ENCODE results near the gene UBA6. TPM values are rescaled to one million over a fixed set of nuclear protein-coding genes. Genes with fewer than 3 reads are reported as not detected.
A peak's percentile ranks its signal among the peaks of the same experiment; 100 is the strongest.

UBA6 gene
- total and polyA plus RNA-seq, 9 of the 15 experiments (the other 6 are each of a cell fraction or from before 2014, with no cell fraction given), result 22.9 to 139 (median 94.6) TPM

GRCh38 chr4:67702166-67702565 lies 1.2 kb upstream of the UBA6 start (continued):
- peak; percentile 65 for TF ChIP-seq ZNF239 (CRISPR knock-in tag; IDR thresholded peaks at IDR 0.05)
- peak; percentile 72; the same call in 1 of the 2 replicates for TF ChIP-seq ZNF444 (CRISPR knock-in tag; IDR thresholded peaks at IDR 0.05)
- TF ChIP-seq FOXJ2 (tag; IDR thresholded peaks at IDR 0.05), result 0 out of 2 replicates have a peak, but pooled peaks have one; percentile 37
- TF ChIP-seq ZNF79 (CRISPR knock-in tag; IDR thresholded peaks at IDR 0.05; ENCODE audit: low read depth), result peak; percentile 77; the same call in 1 of the 2 replicates
- no peak for TF ChIP-seq HMG20B (CRISPR knock-in tag; IDR thresholded peaks at IDR 0.05)
- peak; percentile 87; the same call in 1 of the 2 replicates for TF ChIP-seq ZNF584 (CRISPR knock-in tag; IDR thresholded peaks at IDR 0.05; ENCODE audit: low read depth)
- TF ChIP-seq TAF7 (tag; IDR thresholded peaks at IDR 0.05), result peak; percentile 47; the same call in 1 of the 2 replicates
- no peak for TF ChIP-seq MTA3 (IDR thresholded peaks at IDR 0.05; ENCODE audit: borderline replicate concordance)
- TF ChIP-seq HIVEP1 (CRISPR knock-in tag; IDR thresholded peaks at IDR 0.05), result 0 out of 2 replicates have a peak, but pooled peaks have one; percentile 35
- TF ChIP-seq SMAD3 (CRISPR knock-in tag; conservative IDR thresholded peaks at IDR 0.05), result peak; percentile 78
- TF ChIP-seq ID3 (CRISPR knock-in tag; IDR thresholded peaks at IDR 0.05), result peak; percentile 83
- peak; percentile 83; the same call in 1 of the 2 replicates for TF ChIP-seq ID3 (tag; IDR thresholded peaks at IDR 0.05)
- TF ChIP-seq ZNF76 (CRISPR knock-in tag; IDR thresholded peaks at IDR 0.05; ENCODE audit: borderline replicate concordance), result peak; percentile 81; the same call in 1 of the 2 replicates
- TF ChIP-seq CAMTA2 (CRISPR knock-in tag; conservative IDR thresholded peaks at IDR 0.05), result no peak
- peak; percentile 74 for TF ChIP-seq ZNF398 (CRISPR knock-in tag; IDR thresholded peaks at IDR 0.05)
- peak; percentile 91 for TF ChIP-seq ZNF449 (CRISPR knock-in tag; IDR thresholded peaks at IDR 0.05)
- peak; percentile 75; the same call in 1 of the 2 replicates for TF ChIP-seq ILK (tag; IDR thresholded peaks at IDR 0.05; ENCODE audit: borderline replicate concordance, low read depth)
- 0 out of 2 replicates have a peak, but pooled peaks have one; percentile 47 for TF ChIP-seq FOXO4 (CRISPR knock-in tag; IDR thresholded peaks at IDR 0.05)
- TF ChIP-seq ZNF175 (CRISPR knock-in tag; IDR thresholded peaks at IDR 0.05; ENCODE audit: low read depth), result peak; percentile 95
- TF ChIP-seq CXXC5 (CRISPR knock-in tag; IDR thresholded peaks at IDR 0.05), result peak; percentile 70
- peak; percentile 75; the same call in 1 of the 2 replicates for TF ChIP-seq TCFL5 (CRISPR knock-in tag; conservative IDR thresholded peaks at IDR 0.05)
- TF ChIP-seq DMBX1 (CRISPR knock-in tag; IDR thresholded peaks at IDR 0.05; ENCODE audit: borderline replicate concordance), result peak; percentile 95
- peak; percentile 80 for TF ChIP-seq MECOM (CRISPR knock-in tag; IDR thresholded peaks at IDR 0.05)

Data from K562 (cell line).